Liver (tissue), 3 donors: Measurements from ENCODE around the gene NIPAL1.

ENCODE experiments used
- CTCF ChIP-seq: fragments of 150-350 bp; IDR thresholded peaks from 2 replicates; pipeline ENCODE4 v1.5.1; 2017; ENCODE audit warnings: improper control_type of control experiment, low read depth, low read length; ENCODE audit not compliant: missing input control
- RXRA ChIP-seq, 2 donors: IDR thresholded peaks; 2 replicates each; pipeline ENCODE4 v1.6.1; 2017 to 2018; ENCODE audit warnings: antibody characterized with exemption in 2 of 2, mild to moderate bottlenecking in 1 of 2
- YY1 ChIP-seq: IDR thresholded peaks from 2 replicates; pipeline ENCODE4 v1.6.1; 2016; ENCODE audit warnings: antibody characterized with exemption, mild to moderate bottlenecking
- donor health status: healthy.
- donor health status: healthy.

GRCh38 chr4:48043504-48043903 is 26.9 kb downstream of the NIPAL1 start:
- TF ChIP-seq CTCF, result no peak
- no peak for TF ChIP-seq YY1
- TF ChIP-seq RXRA (IDR thresholded peaks at IDR 0.05), result no peak
